ENCODE results near the gene NOL9. TPM values are rescaled to one million over a fixed set of nuclear protein-coding genes. Genes with fewer than 3 reads are reported as not detected.
A peak's percentile ranks its signal among the peaks of the same experiment; 100 is the strongest.

The NOL9 gene
- polyA plus RNA-seq, 1 of the 3 experiments (the other 2 are of a cell fraction): 7.1 TPM

GRCh38 chr1:6498576-6499111 lies 55.7 kb downstream of the NOL9 start:
- TF ChIP-seq REST (IDR thresholded peaks at IDR 0.05; ENCODE audit: low read depth, low read length): no peak
- no peak for TF ChIP-seq TEAD4 (IDR thresholded peaks at IDR 0.05; ENCODE audit: borderline replicate concordance, insufficient read depth)
- no peak for TF ChIP-seq RFX5 (IDR thresholded peaks at IDR 0.05; ENCODE audit: low read length)
- TF ChIP-seq ZBTB33 (IDR thresholded peaks at IDR 0.05; ENCODE audit: borderline replicate concordance, low read depth): no peak
- TF ChIP-seq RCOR1 (IDR thresholded peaks at IDR 0.05; ENCODE audit: low read length): no peak
- no peak for TF ChIP-seq JUND (IDR thresholded peaks at IDR 0.05)
- TF ChIP-seq GABPA (IDR thresholded peaks at IDR 0.05; ENCODE audit: low read depth): no peak
- no peak for TF ChIP-seq MAX (IDR thresholded peaks at IDR 0.05; ENCODE audit: low read depth)
- TF ChIP-seq IRF3 (IDR thresholded peaks at IDR 0.05; ENCODE audit: low read depth, low read length): no peak
- no peak for TF ChIP-seq CHD2 (IDR thresholded peaks at IDR 0.05; ENCODE audit: low read length, partially characterized antibody)
- TF ChIP-seq FOSL2 (IDR thresholded peaks at IDR 0.05; ENCODE audit: borderline replicate concordance, low read depth): no peak
- no peak for TF ChIP-seq EP300 (IDR thresholded peaks at IDR 0.05; ENCODE audit: borderline replicate concordance in 1 of 2, low read depth in 1 of 2, low read length in 1 of 2)
- Histone ChIP-seq H3K79me2 (ENCODE audit: insufficient read depth) (peaks cover 7% of the 10 kb centered on the region; the same call in 1 of the 2 replicates), H3K36me3 (replicated peaks in 1 of 2; ENCODE audit: control insufficient read depth in 1 of 2, insufficient read depth in 2 of 2, low read length in 1 of 2) (no peaks in the 10 kb centered on the region), H3K27ac (ENCODE audit: low read depth in 2 of 2, low read length in 1 of 2) (peak overlapping the region in 1 of 2 experiments; percentile 51; a peak in 1 of 4 replicates), H3K9me3 (no peaks in the 10 kb centered on the region), H3F3A (replicated peaks; ENCODE audit: insufficient read depth) (peaks cover 7% of the 10 kb centered on the region), H3K9me2 (no peaks in the 10 kb centered on the region), H4K20me1 (ENCODE audit: insufficient read depth) (no peaks in the 10 kb centered on the region), H2AFZ (ENCODE audit: low read depth) (no peak overlapping the region), H3K4me1 (ENCODE audit: control insufficient read depth in 1 of 2, insufficient read depth in 2 of 2, low read depth in 1 of 2, low read length in 1 of 2) (peaks cover 0 to 71% of the 10 kb centered on the region in 2 experiments; a peak in 2 of 4 replicates), H3K4me3 (ENCODE audit: low read depth in 2 of 2, low read length in 1 of 2) (no peak overlapping the region), H3K9ac (no peak overlapping the region), H3K27me3 (ENCODE audit: insufficient read depth) (no peaks in the 10 kb centered on the region), H3K4me2 (no peak overlapping the region)
- WGBS (ENCODE audit: low lambda C conversion rate): 76% methylated on average over 5 of the region's 13 CpGs
- ChIA-PET CTCF (interaction anchor here (0.8 to 17.4 kb wide), 5 partner anchors 9 to 56 kb away, joined by 3 to 211 read pairs (median 6); partner anchors contain the start of genes PLEKHG5 and TAS1R1), POLR2A (interaction anchor here (0.8 to 1.8 kb wide), 6 partner anchors 9 to 56 kb away, joined by 3 to 10 read pairs (median 4); partner anchors contain the start of gene NOL9)
- peak; percentile 55 for DNase-seq
